Measurements from ENCODE around the gene TMEM266.

Gene TMEM266

DNA sequence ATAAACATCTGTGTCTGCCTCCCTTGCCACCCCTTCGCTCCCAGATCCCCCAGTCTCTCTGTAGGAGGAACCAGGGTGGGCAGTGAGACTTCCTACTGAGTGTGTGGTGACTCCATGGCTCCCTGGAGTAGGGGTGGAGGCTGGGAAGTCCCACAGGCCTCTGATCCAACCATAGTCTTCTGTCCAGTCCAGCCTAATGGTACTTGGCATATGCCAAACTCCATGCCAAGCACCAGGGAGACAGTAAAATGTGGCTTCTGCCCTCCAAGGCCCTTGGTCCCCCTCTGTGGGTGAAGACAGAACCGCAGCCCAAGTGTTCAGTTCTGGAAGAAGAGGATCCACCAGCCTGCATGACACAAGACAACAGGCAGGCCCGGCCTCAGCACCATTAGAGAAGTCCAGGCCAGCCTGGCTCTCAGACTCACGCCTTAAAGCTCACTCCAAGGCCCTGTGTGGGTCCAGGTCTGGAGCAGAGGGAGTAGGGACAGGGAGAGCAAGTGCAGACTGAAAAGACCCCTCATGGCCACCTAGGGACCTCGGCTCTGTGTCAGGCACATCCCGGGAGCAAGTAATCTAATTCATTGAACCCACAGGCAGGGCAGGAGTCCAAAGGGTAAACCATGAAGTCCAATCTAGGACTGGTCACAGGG lies 138.8 kb downstream of the TMEM266 start:
- DNase-seq (ENCODE audit: extremely low read depth, insufficient read length), result no peak
- peaks cover 3% of the 10 kb centered on the region; the same call in 1 of the 2 replicates for H3K36me3 ChIP-seq (ENCODE audit: control insufficient read depth, insufficient read depth, low read length)
- no peaks in the 10 kb centered on the region for H3K27me3 ChIP-seq (replicated peaks; ENCODE audit: control insufficient read depth, insufficient read depth, low read length)
- TF ChIP-seq, protein P1, sequence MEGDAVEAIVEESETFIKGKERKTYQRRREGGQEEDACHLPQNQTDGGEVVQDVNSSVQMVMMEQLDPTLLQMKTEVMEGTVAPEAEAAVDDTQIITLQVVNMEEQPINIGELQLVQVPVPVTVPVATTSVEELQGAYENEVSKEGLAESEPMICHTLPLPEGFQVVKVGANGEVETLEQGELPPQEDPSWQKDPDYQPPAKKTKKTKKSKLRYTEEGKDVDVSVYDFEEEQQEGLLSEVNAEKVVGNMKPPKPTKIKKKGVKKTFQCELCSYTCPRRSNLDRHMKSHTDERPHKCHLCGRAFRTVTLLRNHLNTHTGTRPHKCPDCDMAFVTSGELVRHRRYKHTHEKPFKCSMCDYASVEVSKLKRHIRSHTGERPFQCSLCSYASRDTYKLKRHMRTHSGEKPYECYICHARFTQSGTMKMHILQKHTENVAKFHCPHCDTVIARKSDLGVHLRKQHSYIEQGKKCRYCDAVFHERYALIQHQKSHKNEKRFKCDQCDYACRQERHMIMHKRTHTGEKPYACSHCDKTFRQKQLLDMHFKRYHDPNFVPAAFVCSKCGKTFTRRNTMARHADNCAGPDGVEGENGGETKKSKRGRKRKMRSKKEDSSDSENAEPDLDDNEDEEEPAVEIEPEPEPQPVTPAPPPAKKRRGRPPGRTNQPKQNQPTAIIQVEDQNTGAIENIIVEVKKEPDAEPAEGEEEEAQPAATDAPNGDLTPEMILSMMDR (IDR thresholded peaks at IDR 0.05; ENCODE audit: insufficient read depth, low read length, poor library complexity, severe bottlenecking), result no peak
- no peak overlapping the region for H3K4me3 ChIP-seq (replicated peaks; ENCODE audit: low read depth, low read length)

DNA sequence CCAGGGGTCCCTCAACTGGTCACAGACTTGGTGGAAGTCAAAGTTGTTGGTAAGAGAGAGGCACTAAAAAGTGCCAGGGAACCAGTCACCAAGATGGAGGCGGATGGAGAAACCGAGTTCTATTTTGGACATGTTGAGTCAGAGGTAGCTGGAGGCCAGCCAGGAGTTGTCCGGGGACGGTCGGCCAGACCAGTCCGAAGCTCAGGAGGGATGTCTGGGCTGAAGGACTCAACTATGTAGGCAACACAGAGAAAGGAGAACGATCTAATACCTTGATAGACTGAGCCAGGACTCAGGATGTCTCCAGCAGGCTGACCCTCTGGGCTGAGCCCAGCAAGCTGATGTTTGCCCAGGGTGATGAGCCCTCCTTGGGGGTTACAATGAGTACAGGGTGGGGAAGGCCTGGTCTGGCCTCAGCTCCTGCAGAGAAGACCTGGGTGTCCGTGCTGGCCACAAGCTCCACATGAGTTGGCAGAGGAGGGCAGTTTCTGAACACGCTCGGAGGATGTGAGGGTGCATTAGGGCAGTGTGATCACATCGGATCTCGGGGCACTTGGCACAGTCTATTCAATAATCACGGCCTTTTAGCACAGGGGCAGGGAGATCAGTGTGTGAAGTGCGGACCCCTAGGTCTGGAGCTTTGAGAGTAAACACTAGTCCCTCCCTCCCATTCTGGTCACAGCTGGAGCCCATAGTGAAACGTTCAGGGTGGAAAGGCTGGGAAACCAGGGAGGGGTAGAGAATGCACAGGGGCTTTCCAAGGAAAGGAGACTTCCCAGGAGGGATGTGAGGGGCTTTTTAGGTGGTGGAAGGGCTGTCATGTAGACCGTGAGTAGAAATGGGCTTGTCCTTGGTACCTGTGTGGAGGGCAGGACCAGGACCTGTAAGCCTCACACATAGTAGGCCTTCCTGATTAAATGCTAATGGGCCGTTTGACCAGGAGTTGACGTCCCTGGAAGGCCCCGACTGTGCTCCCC lies 139.6 kb downstream of the TMEM266 start:
- H3K27me3 ChIP-seq (replicated peaks; ENCODE audit: control insufficient read depth, insufficient read depth, low read length), result no peaks in the 10 kb centered on the region
- no peak overlapping the region for H3K4me3 ChIP-seq (replicated peaks; ENCODE audit: low read depth, low read length)
- peaks cover 4% of the 10 kb centered on the region; the same call in 1 of the 2 replicates for H3K36me3 ChIP-seq (ENCODE audit: control insufficient read depth, insufficient read depth, low read length)
- no peak for DNase-seq (ENCODE audit: extremely low read depth, insufficient read length)
- TF ChIP-seq, protein P1 (IDR thresholded peaks at IDR 0.05; ENCODE audit: insufficient read depth, low read length, poor library complexity, severe bottlenecking), result no peak

DNA sequence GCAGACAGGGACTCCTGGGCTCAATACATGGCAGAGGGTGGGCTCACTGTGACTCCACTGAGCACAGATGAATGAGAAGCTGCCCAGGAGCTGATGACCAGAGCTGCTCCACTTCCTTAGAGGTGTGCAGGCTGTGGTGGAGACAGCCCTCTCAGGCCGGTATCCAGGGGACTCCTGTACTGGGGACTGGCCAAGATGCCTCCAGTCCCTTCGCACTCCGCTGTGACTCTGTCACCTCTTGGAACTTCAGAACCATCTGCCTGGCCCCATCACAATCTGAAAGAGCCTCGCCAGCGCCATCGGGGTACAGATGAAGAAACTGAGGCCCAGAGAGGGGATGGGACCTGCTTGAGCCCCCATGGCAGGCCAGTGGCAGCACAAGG lies 140.3 kb downstream of the TMEM266 start:
- TF ChIP-seq, protein P1 (IDR thresholded peaks at IDR 0.05; ENCODE audit: insufficient read depth, low read length, poor library complexity, severe bottlenecking), result no peak
- H3K4me3 ChIP-seq (replicated peaks; ENCODE audit: low read depth, low read length), result no peak overlapping the region
- no peak for DNase-seq (ENCODE audit: extremely low read depth, insufficient read length)
- H3K27me3 ChIP-seq (replicated peaks; ENCODE audit: control insufficient read depth, insufficient read depth, low read length), result no peaks in the 10 kb centered on the region
- peaks cover 5% of the 10 kb centered on the region; the same call in 1 of the 2 replicates for H3K36me3 ChIP-seq (ENCODE audit: control insufficient read depth, insufficient read depth, low read length)

DNA sequence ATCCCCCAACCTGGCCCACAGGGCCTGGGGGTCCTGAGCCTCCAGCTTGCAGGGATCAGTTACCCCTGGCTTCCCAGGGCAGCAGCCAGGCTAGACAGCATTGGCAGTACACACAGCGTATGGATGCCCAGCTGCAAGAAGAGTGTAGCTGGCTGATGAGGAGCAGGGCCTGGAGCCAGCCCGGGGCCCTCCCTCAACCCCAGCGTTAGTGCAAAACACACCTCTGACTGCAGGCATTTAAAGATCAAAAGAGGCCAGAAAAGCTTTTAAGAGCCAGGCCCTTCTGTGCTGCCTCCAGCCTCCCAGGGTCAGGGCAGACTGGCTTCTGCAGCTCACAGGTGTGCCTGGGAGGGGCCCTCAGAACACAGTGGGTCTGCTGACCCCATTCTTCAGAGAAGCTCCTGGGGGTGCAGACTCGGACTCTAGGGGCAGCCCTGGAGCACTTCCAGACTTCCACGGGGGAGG lies 140.9 kb downstream of the TMEM266 start:
- Histone ChIP-seq H3K36me3 (ENCODE audit: control insufficient read depth, insufficient read depth, low read length) (peaks cover 5% of the 10 kb centered on the region; the same call in 1 of the 2 replicates), H3K4me3 (replicated peaks; ENCODE audit: low read depth, low read length) (no peak overlapping the region), H3K27me3 (replicated peaks; ENCODE audit: control insufficient read depth, insufficient read depth, low read length) (no peaks in the 10 kb centered on the region)
- DNase-seq (ENCODE audit: extremely low read depth, insufficient read length), result no peak
- TF ChIP-seq, protein P1 (IDR thresholded peaks at IDR 0.05; ENCODE audit: insufficient read depth, low read length, poor library complexity, severe bottlenecking), result no peak

DNA sequence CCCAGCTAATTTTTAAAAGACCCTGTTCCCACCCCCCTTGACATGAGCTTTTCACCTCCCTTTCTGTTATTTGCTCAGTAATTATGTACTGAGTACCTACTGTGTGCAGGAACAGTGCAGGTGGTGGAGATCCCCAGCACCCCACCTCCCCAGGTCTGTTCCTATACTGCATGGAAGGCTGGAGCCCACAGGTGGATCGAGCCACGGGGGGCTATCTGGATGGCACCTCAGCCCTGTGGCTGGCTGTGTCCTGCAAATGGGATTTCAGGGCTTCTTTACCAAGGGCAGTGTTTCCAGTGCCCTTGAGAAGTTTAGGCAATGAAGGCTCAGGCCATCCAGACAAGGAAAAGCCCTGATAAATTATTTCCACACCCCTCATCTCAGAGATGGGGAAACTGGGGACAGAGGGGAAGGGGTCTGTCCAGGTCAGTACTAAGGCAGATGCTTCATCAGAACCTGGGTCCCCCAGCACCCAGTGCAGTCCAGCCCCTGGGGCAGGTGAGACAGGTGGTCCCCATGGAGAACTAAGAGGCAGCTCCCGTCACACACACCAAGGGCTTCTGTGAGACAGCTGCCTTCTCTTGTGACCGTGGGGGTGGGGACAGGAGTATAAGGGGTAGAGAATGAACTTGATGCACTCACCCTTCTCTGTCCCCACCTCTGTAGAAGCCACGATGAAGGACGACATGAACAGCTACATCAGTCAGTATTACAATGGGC lies 141.9 kb downstream of the TMEM266 start:
- peaks cover 8% of the 10 kb centered on the region; the same call in 1 of the 2 replicates for H3K36me3 ChIP-seq (ENCODE audit: control insufficient read depth, insufficient read depth, low read length)
- no peak overlapping the region for H3K4me3 ChIP-seq (replicated peaks; ENCODE audit: low read depth, low read length)
- no peaks in the 10 kb centered on the region for H3K27me3 ChIP-seq (replicated peaks; ENCODE audit: control insufficient read depth, insufficient read depth, low read length)
- TF ChIP-seq, protein P1 (IDR thresholded peaks at IDR 0.05; ENCODE audit: insufficient read depth, low read length, poor library complexity, severe bottlenecking), result no peak
- DNase-seq (ENCODE audit: extremely low read depth, insufficient read length), result no peak
